Mucosa of rectum (tissue), 2 donors: ENCODE results near the gene IMMP2L.

Source experiments
- H3K27ac ChIP-seq, 2 donors: one replicate each; pipeline ENCODE4 v1.7.0; 2013; ENCODE audit warnings: inconsistent platforms in 2 of 2, low read depth in 2 of 2, low read length in 2 of 2
- H3K27me3 ChIP-seq, 2 donors: one replicate each; pipeline ENCODE4 v1.7.0; 2013; ENCODE audit warnings: low read length in 2 of 2; ENCODE audit not compliant: control insufficient read depth in 2 of 2, insufficient read depth in 2 of 2
- H3K36me3 ChIP-seq, 2 donors: one replicate each; pipeline ENCODE4 v1.7.0; 2013; ENCODE audit warnings: low read length in 2 of 2; ENCODE audit not compliant: control insufficient read depth in 2 of 2, insufficient read depth in 2 of 2
- H3K4me1 ChIP-seq, 2 donors: one replicate each; pipeline ENCODE4 v1.7.0; 2013; ENCODE audit warnings: low read length in 2 of 2, mild to moderate bottlenecking in 1 of 2; ENCODE audit not compliant: control insufficient read depth in 2 of 2, insufficient read depth in 2 of 2
- H3K4me3 ChIP-seq, 2 donors: one replicate each; pipeline ENCODE4 v1.7.0; 2013; ENCODE audit warnings: low read length in 2 of 2
- H3K9ac ChIP-seq, 2 donors: one replicate each; pipeline ENCODE4 v1.7.0; 2013; ENCODE audit warnings: low read length in 2 of 2, low read depth in 1 of 2, mild to moderate bottlenecking in 1 of 2
- H3K9me3 ChIP-seq, 2 donors: one replicate each; pipeline ENCODE4 v1.7.0; 2013; ENCODE audit warnings: low read length in 2 of 2; ENCODE audit not compliant: control insufficient read depth in 2 of 2
- donor health status: healthy.
- donor health status: Normal muscosa, but diverticular disease.

The IMMP2L gene

DNA sequence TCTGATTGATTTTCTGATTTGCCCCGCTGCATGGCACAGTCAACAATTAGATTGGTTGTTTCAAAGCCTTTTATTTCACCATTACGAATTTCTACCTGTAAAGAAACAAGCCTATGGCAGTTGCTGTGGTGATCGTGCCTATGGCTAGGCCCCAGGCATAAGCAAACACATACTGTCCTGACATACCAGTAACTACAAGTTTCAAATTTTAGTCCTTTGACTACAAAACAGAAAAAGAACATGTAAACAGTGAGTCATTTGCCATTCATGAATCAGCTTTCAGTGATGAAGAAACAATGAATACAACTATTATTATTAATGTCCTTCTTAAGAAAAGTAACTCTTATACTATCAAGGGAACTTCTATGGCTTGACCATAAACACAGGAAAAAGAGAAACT, 639.4 kb downstream of the IMMP2L start:
- no peaks in the 10 kb centered on the region for H3K9me3 ChIP-seq
- H3K36me3 ChIP-seq, result no peaks in the 10 kb centered on the region
- no peaks in the 10 kb centered on the region for H3K27me3 ChIP-seq
- H3K27ac ChIP-seq, result no peak overlapping the region
- H3K4me3 ChIP-seq, result no peak overlapping the region
- no peaks in the 10 kb centered on the region for H3K4me1 ChIP-seq
- no peak overlapping the region for H3K9ac ChIP-seq

DNA sequence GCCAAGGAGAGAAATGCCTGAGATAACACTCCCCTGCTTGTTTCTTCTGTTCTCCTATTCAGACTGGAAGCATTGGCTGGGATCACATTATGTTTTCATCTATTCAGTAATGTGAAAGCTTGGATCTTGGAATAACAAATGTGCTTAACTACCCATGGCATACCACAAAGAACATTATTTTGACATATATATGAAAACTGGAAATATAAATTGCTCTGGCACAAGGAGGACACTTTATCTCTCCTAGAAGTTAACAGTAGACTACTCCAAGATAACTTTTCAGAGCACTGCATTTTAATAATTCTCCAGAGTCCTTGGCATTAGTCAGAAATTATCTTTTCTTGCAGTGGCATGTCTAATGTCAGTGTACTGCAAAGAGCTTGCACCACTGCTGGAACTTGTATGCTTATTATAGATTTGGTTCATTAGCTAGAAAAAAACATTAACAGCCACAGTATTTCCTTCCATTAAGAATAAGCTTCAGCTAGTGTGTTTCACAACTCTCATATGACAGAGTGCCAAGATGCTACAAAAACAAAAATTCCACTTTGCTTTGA, 640.6 kb downstream of the IMMP2L start:
- no peaks in the 10 kb centered on the region for H3K9me3 ChIP-seq

DNA sequence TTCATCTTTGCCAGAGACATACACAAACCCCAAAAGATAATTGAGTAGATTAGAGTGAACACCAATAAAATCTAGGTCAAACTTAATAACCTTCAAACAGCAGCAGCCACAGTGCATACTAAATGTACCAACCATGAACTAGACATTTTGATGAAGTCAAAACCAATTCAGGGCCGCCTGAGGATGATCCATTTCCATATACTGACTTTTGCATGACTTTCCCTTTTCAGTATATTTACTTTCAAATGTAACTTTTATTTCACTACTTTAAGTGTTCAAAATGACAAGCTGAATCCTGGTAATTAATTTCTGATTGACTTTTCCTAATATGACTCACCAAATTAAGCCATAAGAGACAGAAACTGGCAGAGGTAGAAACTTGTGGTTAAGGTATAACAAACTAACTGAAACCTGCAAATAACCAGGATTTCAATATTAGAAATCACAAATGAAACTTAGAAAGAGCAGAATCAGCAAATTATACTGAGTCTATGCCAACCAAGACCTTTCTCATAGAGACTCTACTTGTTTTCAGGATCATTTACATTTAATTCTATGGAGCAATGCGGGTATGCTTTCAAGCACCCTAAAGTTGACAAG, 643.2 kb downstream of the IMMP2L start:
- no peak overlapping the region for H3K4me3 ChIP-seq
- no peak overlapping the region for H3K27ac ChIP-seq
- H3K36me3 ChIP-seq, result no peaks in the 10 kb centered on the region
- H3K4me1 ChIP-seq, result no peaks in the 10 kb centered on the region
- H3K9ac ChIP-seq, result no peak overlapping the region
- H3K27me3 ChIP-seq, result no peaks in the 10 kb centered on the region
- no peaks in the 10 kb centered on the region for H3K9me3 ChIP-seq

More for the DNA sequence above, 640.6 kb downstream of the IMMP2L start:
- no peak overlapping the region for H3K4me3 ChIP-seq
- H3K27ac ChIP-seq, result no peak overlapping the region
- no peak overlapping the region for H3K9ac ChIP-seq
- H3K27me3 ChIP-seq, result no peaks in the 10 kb centered on the region
- H3K4me1 ChIP-seq, result no peaks in the 10 kb centered on the region
- H3K36me3 ChIP-seq, result no peaks in the 10 kb centered on the region

DNA sequence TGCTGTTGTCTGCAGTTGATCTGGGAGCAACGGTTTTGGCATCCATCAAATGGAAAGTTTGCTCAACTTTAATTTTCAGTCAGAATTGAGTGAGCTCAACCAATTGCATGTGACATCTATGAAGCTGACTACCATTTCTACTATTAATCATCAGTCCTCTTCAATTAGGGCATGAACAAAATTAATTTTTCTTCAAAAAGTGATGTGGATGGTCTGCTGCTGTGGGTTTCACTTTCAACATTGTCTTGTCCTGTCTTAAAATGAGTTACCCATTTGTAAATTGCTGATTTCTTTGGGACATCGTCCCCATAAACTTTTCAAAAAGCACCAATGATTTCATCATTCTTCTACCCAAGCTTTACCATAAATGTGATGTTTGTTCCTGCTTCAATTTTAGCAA, 648.0 kb downstream of the IMMP2L start:
- H3K27ac ChIP-seq, result no peak overlapping the region
- H3K36me3 ChIP-seq, result no peaks in the 10 kb centered on the region
- H3K9me3 ChIP-seq, result no peaks in the 10 kb centered on the region
- H3K4me1 ChIP-seq, result no peaks in the 10 kb centered on the region
- no peak overlapping the region for H3K4me3 ChIP-seq
- no peaks in the 10 kb centered on the region for H3K27me3 ChIP-seq
- no peak overlapping the region for H3K9ac ChIP-seq

DNA sequence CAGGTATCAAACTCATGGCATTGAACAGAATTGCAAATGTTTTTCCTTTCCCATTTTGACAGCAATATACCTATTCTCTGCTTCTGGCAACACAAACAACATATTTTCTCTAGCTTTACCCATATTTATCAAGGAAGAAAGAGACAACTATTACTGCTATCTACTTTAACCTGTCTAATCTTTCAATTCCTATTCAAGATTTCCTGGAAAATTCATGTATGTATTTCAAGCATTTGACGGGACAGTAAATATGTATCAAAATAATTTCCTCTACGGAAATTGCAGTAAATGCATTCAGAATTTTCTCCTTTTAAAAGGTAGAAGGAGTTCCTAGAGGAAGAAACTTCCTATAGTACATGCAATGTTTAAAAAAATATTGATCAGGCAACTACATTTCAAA, 650.7 kb downstream of the IMMP2L start:
- H3K4me3 ChIP-seq, result no peak overlapping the region
- no peaks in the 10 kb centered on the region for H3K27me3 ChIP-seq
- no peak overlapping the region for H3K9ac ChIP-seq
- H3K27ac ChIP-seq, result no peak overlapping the region
- H3K4me1 ChIP-seq, result no peaks in the 10 kb centered on the region
- no peaks in the 10 kb centered on the region for H3K36me3 ChIP-seq
- no peaks in the 10 kb centered on the region for H3K9me3 ChIP-seq

DNA sequence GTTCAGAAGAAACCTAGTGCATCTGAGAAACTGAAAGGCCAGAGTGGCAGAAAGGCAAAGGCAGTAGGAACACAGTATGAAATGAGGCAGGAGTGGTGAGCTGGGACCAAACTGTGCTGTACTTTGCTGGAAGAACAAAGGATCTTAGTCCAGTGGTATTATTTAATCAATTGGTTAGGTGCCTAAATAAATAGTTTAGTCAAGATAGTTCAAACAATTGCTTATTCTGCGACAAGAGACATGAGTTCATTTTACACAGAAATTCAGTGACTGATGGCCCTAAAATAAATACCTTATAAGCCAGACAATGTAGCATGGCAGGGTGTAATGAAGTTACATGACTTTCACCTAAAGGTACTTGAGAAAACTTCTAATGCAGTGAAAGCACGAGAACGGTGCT, 653.2 kb downstream of the IMMP2L start:
- H3K27me3 ChIP-seq, result no peaks in the 10 kb centered on the region
- no peaks in the 10 kb centered on the region for H3K36me3 ChIP-seq
- no peak overlapping the region for H3K4me3 ChIP-seq
- no peak overlapping the region for H3K27ac ChIP-seq
- no peaks in the 10 kb centered on the region for H3K4me1 ChIP-seq
- H3K9ac ChIP-seq, result no peak overlapping the region
- H3K9me3 ChIP-seq, result no peaks in the 10 kb centered on the region

DNA sequence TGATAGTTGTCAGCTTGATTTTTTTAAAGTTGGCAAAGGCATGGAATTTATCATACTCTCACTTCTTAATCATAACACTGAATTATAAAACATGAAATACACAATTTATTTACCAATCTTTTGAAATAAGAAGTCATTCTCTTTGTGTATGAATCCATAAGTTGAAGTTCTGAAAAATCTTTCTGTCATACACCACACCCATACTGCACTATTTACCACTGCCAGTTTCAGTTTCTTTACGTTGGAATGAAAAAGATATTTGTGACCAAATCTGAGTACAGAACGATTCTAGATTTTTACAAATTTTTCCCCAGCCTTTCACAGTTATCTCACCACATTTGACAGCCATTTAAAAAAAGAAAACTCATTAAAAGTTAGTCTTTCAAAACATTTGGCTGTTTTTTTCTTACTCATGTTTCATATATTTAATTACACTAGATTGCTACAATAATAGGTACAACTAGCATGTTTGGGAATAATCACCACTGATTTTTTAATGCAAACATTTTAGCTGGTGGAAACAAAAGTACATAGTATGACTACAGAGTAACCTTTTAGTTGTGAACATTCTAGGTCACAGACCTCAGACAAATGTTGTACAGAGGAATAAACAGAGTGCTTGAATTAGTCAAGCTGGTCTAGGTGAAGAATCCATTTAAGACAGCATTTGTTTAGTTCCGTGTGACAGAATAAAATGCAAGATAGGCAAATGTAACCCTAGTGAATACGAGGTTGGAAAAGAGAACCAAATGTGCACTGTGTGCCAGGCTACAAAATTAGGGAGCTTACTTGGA, 656.3 kb downstream of the IMMP2L start:
- H3K4me3 ChIP-seq, result no peak overlapping the region
- no peaks in the 10 kb centered on the region for H3K4me1 ChIP-seq
- H3K36me3 ChIP-seq, result no peaks in the 10 kb centered on the region
- H3K27ac ChIP-seq, result no peak overlapping the region
- no peaks in the 10 kb centered on the region for H3K9me3 ChIP-seq
- no peak overlapping the region for H3K9ac ChIP-seq
- H3K27me3 ChIP-seq, result no peaks in the 10 kb centered on the region

DNA sequence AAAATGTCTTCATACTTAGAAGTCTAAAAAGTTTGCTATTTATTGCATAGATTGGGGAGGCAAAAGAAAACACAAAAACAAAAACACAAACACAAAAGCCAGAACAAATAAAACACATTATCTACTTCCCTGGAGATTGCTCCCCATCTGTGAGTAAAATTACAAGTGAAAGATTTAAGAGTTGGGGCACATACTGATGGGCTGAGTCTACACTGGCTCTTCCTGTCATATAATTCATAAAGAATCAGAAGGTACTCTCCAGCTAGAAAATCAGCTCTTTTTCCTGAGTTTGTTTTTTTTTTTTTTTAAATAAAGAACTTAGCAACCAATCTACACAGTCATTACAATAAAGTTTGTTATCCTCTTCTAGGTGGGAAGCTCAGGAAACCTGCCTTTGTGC, 663.8 kb downstream of the IMMP2L start:
- H3K27me3 ChIP-seq, result no peaks in the 10 kb centered on the region
- H3K4me1 ChIP-seq, result no peaks in the 10 kb centered on the region
- H3K36me3 ChIP-seq, result no peaks in the 10 kb centered on the region
- no peak overlapping the region for H3K4me3 ChIP-seq
- no peak overlapping the region for H3K9ac ChIP-seq
- H3K9me3 ChIP-seq, result no peaks in the 10 kb centered on the region
- H3K27ac ChIP-seq, result no peak overlapping the region

DNA sequence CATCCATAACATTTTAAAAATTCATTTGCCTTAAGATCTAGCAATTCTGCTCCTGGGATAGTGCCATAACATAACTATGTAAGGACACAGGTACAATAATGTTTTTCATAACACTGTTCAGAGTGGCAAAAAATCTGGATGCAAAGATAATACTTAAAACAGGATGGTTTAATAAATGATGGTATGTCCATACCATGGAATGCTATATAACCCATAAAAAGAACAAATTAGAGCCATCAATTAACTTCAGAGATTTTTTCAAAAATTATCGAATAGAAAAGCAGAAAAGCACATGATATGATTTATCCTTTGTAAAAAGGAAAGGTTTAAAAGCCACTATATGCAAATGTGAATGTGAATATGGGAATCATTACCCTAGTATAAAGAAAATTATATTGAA, 664.8 kb downstream of the IMMP2L start:
- Histone ChIP-seq H3K4me3 (no peak overlapping the region), H3K4me1 (no peaks in the 10 kb centered on the region), H3K9ac (no peak overlapping the region), H3K27ac (no peak overlapping the region), H3K9me3 (no peaks in the 10 kb centered on the region), H3K36me3 (no peaks in the 10 kb centered on the region), H3K27me3 (no peaks in the 10 kb centered on the region)

DNA sequence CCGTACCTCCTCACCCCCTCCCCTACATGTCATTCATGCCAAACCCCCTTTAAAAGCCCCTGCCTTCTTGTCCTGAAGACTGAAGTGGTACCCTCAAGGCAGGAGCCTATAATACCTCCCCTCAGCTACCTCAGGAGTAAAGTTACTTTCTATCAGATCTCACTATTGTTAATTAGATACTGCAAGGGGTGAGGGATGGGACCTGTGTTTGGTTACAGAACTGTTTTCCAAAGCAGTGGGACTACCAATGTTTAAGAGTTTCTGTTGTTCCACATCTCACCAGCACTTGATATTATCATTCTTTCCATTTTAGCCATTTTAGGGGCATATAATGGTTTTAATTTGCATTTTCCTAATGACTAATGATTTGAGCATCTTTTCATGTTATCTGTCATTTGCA, 668.2 kb downstream of the IMMP2L start:
- Histone ChIP-seq H3K36me3 (no peaks in the 10 kb centered on the region), H3K9ac (no peak overlapping the region)

More for the DNA sequence above, 668.2 kb downstream of the IMMP2L start:
- Histone ChIP-seq H3K27me3 (no peaks in the 10 kb centered on the region), H3K27ac (no peak overlapping the region), H3K9me3 (no peaks in the 10 kb centered on the region), H3K4me1 (no peaks in the 10 kb centered on the region), H3K4me3 (no peak overlapping the region)
